Measurements from ENCODE around the gene PRPSAP2.
A peak's percentile ranks its signal among the peaks of the same experiment; 100 is the strongest.
"Not testable (repeated sequence)": the region's sequence is repeated elsewhere in the genome, so short reads cannot be mapped to it uniquely, and the experiment has no call there.

PRPSAP2 gene

DNA sequence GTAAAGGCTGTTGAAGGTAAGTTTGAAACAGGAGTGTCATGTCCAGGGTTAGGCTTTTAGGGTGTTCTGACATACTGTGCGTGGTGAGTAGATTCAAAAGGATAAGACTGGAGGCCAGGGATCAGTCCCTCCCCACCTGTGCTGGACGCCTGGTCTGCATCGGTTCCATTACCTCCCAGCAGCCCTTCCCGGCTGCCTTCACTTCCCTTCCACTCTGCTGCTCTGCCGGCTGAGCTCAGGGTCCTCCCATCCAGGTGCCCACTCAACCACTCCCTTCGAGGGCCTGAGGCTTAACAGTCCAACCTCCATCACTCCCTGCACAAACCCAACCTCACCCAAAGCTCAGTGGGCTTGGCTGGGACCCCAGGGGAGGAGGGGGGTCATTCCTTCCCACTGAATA lies 89.9 kb downstream of the PRPSAP2 start:
- DNase-seq = no peak

DNA sequence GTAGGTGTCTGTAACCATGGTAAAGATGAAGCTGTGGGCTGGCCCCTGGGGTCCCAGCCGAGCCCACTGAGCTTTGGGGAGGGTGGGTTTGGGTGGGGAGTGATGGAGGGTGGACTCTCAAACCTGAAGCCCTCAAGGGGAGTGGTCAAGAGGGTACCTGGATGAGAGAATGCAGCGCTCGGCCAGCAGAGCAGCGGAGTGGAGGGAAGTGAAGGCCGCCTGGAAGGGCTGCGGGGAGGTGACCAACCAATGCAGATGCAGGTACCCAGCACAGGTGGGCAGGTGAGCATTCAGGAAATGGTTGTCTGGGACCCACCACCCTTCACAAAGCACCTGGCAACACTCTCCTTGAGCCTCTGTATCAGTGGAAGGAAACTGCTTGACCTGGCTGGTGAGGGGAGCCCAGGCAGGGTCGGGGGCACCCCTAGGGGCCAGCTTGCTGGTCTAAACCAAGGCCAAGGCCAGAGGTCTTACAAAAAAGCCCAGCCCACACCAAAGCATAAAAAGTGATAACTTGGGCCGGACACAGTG lies 90.6 kb downstream of the PRPSAP2 start:
- DNase-seq = no peak

DNA sequence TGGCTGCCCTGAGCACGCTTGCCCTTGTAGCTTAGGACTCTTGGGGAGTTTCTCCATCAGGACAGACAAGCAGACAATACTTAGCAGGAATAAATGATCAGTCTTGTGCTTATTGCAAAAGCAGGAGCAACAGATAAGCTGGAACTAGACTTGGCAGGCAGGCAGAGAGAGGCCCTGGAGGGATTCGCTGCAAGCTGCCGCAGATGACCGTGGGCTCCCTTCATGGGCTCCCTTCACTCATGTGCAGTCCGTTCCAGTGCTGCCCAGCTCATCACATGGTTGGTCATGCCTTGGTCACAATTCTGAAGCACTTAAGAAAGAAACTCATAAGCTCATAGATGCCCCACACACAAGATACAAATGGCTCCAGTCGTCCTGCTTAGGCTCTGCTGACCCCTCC lies 91.6 kb downstream of the PRPSAP2 start:
- DNase-seq = no peak

DNA sequence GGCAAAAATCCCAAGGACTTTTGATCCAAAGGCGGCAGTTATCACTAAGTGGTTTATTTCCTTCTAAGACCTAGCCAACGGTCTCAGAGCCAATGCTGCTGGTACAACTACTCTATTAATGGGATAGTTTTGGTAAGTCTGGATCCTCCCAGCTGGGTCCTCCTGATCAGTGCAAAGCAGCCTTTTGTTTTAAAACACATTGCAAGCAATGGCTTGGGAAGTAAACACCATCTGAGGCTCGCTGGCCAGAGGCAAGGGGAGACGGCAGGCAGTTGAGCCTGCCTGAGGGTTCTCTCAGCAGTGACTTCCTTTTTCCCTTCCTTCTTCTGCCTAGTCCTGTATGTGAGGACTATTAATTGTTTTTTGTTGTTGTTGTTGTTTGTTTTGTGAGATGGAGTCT lies 92.4 kb downstream of the PRPSAP2 start:
- DNase-seq = no peak

DNA sequence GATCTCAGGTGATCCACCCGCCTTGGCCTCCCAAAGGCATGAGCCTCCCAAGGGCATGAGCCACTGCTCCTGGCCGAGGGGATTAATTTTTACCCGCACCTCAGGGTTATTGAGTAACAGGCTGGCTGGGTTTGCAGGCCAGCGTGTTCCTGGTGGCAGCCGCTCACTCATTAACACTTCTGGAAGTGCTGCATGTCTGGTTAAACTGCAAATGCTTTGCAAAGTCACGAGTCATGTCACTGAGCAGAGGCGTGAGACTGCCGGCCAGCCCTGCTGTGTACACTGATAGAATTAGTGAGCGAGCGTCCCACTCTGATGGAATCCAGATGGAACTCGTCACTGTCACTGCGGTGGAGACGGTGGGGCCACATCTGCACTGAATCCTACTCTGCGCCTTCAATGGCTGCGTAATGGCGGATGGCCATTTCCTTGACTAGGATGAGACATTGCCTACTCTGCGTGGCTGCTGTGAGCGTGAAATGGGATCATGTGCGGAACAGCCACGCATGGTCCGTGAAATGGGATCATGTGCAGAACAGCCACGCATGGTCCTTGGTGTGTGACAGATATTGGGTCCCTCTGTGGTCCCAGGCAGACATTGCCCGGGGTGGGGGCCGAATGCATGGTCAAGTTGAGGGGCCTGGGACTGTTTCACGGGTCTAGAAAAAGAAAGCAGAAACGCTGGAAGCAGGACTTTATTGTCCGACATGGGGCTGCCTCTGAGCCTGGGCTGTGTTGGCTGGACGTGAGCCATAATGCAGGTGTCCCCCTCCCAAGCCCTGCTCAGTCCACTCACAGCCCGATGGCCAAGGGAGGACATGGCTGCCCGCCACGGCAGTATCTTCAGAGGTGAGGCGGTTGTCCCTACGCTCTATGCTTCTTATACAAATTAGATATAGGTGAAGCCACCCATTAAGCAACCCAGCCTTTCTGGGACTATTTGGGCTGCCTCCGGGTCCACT lies 93.3 kb downstream of the PRPSAP2 start:
- DNase-seq = no peak

DNA sequence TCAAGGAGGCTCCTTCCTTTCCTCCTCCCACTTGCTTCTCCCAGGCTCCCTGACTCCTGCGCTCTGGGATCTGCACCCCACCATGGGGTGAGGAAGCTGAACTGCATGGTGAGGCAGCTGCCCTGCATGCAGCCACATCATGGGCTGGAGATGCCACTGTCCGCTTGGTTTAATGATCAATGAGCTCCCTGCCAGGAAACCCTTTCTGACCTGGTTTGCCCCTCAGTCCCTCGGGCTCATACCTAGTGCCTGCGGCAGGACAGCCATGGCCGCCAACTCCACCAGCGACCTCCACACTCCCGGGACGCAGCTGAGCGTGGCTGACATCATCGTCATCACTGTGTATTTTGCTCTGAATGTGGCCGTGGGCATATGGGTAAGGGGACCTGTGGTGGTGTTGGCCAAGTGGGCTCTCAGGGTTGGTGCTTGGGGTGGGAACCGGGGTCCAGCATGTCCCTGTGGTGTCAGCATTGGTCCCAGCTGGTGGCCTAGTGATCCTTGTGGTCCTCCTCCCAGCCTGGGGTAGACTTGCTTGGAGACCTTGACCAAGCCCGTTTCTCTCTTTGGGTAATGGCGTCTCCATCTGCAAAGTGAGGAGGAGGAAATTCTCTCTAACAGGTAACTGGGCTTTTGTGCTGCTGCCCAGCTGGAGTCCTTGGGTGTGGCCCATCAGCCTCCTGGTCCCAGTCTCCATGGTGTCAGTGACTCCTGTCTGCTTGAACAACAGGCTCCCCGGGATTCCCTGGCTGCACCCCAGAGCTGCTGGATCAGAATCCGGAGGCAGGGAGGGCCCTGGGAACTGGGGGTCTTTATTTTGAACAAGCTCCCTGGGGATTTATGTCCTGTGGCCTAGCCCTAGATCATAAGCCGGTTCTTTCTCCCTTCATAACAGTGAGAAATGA lies 94.3 kb downstream of the PRPSAP2 start, which contains the start of gene SLC5A10:
SLC5A10 (plus strand) TSS at position 225 of the 902 bp plus-strand sequence; CDS start at position 266, 41 bp downstream.
- DNase-seq = no peak

DNA sequence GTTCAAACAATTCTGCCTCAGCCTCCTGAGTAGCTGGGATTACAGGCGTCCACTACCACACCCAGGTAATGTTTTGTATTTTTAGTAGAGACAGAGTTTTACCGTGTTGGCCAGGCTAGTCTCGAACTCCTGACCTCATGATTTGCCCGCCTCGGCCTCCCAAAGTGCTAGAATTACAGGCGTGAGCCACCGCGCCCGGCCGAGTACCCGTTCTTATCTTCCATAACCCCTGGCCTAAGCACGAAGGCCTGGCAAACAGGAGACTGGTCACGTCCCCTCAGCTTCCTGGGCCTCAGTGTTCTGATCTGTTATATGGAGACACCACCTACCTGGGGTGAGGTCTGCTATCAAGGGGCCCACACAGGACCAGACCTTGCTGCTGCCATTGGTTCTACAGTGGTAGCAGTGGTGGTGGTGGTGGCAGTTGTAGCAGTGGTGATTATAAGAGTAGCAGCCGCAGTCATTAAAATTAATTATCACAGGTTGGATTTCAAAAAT lies 95.3 kb downstream of the PRPSAP2 start:
- no peak for DNase-seq

DNA sequence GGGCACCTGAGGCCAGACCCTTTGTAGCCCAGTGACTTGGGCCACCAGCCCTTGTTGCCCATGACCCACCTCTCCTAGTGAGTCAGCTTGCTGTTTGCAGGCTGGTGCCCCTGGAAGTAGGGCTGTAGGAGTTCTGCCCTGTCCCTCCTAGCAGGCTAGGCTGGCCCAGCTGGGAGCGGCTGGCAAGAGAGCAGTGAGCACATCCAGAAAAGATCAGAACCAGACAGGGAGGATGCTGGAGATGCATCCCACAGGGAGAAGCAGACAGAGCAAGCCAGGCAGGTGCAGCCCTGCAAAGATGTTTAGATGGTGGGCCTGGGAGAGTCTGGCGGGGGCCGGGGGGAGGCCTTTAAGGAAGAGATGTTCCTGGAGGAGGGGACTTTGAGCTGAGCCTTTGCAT lies 96.4 kb downstream of the PRPSAP2 start:
- no peak for DNase-seq

DNA sequence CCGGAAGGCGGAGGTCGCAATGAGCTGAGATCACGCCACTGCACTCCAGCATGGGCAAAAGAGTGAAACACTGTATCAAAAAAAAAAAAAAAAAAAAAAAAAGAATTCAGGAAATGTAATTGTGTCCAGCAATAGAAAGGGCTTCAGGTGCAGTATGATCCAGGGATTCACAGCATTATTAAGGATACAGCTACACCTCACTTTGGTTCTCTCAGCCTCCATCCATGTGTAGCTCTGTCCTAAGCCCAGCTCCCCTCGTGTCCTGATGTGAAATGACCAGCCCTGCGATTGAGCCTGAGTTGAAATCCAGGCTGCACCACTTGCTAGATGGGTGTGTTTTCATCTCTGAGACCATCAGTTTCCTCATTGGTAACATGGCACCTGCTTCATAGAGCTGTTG lies 97.1 kb downstream of the PRPSAP2 start:
- DNase-seq = no peak

DNA sequence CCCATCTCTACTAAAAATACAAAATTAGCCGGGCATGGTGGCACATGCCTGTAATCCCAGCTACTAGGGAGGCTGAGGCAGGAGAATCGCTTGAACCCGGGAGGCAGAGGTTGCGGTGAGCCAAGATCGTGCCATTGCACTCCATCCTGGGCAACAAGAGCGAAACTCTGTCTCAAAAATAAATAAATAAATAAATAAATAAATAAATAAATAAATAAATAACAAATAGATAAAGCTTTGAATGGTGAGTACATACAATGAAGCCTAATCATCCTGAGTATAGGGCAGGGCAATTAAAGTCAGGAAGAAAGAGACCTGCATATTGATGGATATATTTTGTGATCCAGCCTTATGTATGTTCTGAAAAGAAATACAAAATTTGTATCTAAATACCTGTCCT lies 98.1 kb downstream of the PRPSAP2 start:
- not testable (repeated sequence) for DNase-seq

DNA sequence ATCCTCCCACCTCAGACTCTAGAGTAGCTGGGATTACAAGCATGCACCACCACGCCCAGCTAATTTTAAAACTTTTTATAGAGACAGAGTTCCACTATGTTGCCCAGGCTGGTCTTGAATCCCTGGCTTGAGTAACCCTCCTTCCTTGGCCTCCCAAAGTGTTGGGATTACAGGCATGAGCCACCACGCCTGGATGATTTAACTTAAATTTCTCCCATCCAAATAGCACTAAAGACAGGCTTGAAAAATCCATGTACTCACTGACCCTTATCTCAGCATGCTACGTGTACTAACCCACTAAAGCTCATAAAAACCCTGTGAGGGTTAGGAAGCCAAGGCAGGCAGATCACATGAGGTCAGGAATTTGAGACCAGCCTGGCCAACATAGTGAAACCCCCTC lies 98.7 kb downstream of the PRPSAP2 start:
- DNase-seq = no peak

DNA sequence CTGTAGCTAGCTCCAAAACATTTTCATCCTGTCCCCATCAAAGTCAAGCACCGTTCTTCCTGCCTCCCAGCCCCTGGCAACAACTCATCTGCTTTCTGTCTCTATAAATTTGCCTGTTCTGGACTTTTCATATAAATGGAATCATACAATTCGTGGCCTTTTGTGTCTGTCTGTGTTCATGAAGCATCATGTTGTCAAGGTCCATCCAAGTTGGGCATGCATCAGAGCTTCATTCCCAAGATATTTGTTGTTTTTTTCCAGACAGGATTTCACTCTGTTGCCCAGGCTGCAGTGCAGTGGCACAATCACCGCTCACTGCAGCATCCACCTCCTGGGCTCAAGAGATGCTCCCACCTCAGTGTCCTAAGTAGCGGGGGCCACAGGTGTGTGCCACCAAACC lies 99.9 kb downstream of the PRPSAP2 start:
- no peak for DNase-seq

DNA sequence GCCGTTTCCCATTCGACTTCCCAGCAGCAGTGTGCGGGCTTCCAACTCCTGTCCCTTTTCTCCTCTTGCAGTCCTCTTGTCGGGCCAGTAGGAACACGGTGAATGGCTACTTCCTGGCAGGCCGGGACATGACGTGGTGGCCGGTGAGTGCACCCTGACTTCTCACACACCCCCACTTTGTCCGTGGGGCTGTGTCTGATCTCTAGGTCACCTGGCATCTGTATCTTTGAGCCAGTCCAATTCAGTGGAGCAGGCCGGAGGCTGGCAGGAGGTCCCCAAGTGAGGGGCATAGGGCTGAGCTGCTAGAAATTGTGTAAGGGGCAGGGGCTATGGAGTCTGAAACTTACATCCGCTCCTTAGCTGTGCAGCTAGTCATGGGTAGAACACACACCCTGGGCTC lies 100.7 kb downstream of the PRPSAP2 start:
- DNase-seq = no peak

DNA sequence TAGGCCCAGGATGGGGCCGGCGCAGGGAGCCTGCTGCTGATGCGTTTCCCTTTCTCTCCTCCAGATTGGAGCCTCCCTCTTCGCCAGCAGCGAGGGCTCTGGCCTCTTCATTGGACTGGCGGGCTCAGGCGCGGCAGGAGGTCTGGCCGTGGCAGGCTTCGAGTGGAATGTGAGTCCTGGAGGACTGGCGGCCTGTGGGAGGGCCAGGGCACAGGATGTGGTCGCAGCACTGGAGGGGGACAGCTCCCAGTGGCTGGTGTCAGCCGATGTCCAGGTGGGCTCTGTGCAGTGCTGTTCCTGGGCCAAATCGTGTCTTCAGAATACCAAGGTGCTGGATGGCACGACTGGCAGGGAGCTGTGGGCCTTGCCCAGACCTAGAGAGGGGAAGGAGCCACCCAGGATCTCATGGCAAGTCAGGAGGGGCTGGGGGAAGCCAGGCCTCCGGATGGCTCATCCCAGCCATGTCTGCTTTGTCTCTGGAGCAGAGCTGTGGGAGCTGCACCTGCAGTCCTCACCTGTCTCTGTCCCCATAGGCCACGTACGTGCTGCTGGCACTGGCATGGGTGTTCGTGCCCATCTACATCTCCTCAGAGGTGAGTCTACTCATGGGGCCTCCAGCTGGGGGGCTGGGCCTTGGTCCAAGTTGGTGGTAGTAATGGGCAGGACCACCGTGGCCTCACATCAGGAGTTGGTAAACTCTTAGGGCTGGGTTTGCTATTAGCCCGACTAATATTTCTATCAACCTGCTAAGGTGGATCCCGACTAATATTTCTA lies 101.3 kb downstream of the PRPSAP2 start:
- no peak for DNase-seq

DNA sequence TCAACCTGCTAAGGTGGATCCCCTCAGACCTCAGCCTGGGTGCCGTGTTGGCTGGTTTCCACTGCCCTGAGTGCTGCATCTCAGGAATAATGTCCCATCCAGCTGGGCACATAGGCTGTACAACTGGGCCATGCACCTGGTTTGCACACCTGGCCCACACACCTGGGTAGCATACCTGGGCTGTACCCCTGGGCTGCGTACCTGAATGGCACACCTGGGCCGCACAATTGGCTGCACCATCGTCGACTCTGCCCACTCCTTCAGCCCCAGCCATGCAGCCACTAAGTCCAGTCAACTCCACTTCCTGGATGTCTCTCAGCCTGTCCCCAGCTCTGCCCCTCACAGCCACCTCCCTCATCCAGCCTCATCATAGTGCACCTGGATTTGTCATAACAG lies 101.9 kb downstream of the PRPSAP2 start:
- DNase-seq = no peak

DNA sequence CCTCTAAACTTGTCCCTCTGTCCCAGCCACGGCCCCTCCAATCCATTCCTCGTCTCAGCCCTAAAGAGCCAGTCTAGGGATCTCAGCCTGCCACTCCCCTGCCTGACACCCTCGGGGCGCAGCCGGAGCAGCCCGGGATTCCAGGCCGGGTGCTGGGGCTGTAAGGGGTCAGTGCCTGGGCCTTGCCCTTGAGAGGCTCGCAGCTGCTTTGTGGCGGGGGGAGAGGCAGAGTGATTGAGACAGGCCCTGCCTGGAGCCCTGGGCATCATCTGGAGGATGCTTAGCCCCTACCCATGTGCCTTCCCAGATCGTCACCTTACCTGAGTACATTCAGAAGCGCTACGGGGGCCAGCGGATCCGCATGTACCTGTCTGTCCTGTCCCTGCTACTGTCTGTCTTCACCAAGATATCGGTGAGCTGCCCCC lies 102.3 kb downstream of the PRPSAP2 start:
- no peak for DNase-seq

DNA sequence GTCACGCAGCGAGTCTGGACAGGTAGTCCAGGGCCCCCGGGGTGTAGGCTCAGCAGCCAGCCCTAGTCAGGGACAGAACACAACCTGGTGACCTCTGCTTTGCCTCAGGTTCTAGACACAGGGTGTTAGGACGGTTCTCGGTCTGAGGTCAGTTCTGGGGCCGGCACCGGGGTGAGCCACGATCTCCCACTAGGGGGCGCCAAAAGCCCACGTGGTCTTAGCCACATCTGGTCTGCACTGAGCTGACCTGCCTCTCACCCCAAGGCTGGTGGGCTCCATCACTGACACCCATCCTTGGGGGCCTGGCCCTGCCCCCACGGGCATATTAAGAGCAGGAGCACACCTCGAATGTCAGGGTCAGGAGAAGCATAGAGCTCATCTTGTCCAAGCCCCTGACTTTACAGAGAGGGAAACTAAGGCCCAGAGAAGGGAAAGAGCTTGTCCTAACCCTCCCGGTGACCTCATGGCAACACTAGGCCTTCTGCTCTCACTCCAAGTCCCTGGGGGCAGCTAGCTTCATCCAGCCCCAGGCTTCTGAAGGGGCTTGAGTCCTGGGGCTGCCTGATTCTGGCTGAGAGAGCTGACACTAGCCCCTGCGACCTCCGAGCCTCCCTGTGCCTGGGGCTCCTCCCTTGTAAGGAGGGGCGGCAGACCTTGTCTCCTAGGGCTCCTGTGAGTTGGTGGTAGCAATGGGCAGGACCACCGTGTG lies 103.0 kb downstream of the PRPSAP2 start:
- peak; percentile 82 for DNase-seq

DNA sequence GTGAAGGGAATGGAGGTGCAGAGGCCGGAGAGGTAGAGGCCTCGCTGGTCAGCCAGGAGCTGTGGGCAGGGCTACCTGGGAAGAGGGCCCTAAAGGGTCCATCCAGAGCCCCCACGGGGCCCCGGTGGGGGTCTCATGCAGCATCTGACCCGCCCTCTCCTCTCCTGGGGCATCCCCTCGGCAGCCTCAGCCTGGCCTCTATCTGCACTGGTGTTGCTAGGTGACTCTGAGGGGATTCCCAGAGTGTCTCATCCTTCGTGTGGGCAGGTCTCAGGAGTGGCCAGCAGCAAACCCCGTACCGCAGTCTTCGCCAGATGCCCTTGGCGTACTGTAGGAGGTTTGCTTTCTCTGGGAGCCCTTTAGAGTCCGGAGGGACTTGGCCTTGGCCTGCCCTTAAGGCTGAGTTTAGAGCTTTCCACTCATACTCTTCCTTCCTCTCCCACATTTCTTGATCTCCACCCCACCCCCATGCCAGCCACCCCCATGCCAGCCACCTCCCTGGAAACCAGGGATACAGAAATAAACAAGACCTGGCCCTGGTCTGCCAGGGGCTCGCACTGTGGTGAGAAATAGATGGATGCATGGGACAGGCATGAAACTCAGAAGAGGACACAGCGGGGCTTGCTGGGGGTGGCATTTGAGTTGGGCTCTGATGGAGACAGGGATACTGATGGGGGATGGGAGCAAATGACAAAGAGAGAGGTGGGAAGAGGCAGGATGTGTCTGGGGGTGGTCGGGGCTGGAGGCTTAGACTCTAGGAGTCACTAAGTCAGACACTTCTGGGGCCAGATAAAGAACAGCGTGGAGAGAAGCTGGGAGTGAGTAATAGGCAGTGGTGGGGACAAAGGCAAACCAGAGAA lies 103.9 kb downstream of the PRPSAP2 start:
- DNase-seq = peak; percentile 29

DNA sequence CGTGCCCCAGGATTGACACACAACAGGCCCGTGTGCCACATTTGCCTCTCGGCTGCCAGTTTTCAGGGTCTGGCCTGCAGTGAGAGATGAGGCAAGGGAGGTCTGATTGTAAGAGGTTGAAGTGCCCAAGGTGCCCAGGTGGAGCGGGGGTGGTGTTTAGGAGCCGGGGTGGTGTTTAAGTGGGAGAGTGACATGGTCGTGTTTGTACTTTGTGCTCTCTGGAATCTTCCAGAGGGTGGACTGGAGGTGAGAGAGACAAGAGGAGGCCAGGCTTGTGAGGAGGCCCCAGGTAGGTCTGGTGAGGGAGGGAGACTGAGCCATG lies 104.5 kb downstream of the PRPSAP2 start:
- no peak for DNase-seq

DNA sequence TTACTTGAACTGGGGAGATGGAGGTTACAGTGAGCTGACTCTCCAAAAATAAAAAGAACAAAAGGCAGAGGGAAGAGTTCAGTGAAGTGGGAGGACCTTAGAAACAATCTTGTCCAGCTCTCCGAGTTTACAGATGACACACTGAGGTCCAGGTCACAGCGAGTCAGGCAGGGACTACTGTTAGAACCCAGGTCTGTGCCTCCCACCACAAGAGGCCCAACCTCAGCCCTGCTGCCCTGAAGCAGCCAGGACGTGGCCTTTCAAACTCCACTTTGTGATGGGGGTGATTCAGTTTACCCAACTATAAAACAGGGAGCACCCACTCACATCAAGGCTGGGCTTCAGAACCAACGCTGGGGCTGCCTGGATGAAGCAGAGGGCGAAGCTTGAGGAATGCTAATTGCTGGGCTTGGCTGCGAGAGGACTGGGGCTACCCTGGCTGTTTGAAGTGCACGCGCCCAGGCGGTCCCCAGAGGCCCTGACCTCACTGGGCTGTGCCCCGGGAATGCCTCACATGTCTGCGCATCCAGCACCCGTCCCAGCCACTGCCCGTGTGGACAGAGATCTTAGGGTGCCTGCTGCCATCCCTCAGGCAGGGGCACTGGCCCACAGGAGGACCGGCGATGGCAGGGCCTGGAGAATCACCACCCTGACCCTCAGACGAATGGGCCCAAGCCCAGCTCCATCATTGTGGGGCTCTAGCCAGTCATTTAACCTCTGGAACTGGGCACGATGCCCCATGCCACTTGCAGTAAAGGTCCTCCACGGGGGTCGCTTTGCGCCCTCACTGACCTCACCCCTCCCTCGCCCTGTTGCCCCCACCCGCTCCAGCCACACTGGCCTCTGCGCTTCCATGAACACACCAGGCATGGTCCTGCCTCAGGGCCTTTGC lies 105.4 kb downstream of the PRPSAP2 start:
- no peak for DNase-seq
